ENCODE measurements around the gene OLFML2A. TPM values are rescaled to one million over a fixed set of nuclear protein-coding genes. Genes with fewer than 3 reads are reported as not detected.
A peak's percentile ranks its signal among the peaks of the same experiment; 100 is the strongest.
"Not testable (repeated sequence)": the region's sequence is repeated elsewhere in the genome, so short reads cannot be mapped to it uniquely, and the experiment has no call there.

The OLFML2A gene
- total RNA-seq, 1 donor from 2014 or later, result 49.1 TPM

DNA sequence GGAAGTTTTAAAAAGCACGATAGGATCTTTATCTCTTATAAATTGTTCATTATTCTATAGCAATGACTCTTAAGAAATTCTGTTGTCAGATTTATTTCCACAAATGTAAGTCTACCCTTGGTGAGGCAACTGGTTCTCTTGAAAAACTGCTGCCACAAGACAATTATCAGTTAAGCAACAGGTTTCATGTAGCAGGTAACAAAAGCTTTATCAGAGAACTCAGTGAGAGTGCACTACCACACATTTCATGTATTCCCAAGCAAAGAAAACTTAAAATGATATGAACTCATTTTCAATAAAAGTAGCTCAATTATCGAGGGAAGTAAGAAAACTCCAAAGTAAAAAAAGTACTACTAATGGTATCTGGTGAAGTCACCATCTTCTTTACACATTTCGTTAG lies 15.2 kb upstream of the OLFML2A start:
- no peak for DNase-seq

DNA sequence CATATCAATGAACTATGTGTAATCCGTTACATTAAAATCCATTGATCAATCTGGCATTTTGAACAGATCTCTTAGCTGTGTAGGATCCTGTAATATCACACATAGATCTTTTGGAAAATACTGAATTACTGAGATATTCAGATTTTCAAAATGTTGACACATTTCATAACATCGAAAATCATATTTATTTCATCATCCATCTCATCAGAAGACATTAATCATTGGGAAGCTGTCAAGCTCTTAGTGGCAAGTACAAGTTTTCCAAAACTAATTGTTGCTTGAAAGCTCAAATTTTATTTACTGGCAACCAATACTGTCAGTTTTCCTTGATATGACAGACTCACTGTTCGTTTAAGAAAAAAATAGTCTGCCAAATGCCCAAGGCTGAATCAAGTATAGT lies 14.3 kb upstream of the OLFML2A start:
- no peak for DNase-seq

DNA sequence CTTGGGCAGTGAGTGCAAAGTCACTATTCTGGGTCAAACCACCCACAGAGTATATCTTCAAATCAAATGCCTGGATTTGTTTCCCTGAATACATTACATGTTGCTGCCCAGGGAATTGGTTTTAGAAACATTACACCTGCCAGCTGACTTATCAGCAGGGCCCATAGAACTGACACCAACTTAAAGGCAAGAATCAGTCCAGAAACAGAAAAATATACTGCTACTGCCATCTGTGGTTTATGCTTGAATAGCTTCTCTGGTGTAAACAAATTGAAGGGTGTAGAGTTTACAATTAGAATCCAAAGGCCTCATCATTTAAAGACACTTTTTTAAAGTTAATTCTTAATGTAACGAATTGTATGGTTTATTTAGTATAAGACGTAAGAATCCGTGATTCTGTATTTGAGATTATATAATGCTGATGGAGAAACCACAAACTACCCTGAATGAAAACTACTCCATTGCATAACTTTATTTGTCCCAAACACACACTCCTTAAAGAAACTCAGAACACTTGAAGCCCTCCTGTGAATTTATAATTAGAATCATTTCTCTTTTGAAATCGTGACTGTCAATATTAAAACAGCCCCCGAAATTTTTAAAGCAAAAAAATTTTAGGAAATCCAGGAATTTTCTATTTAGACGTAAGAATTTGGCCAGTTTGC lies 12.0 kb upstream of the OLFML2A start:
- no peak for DNase-seq

DNA sequence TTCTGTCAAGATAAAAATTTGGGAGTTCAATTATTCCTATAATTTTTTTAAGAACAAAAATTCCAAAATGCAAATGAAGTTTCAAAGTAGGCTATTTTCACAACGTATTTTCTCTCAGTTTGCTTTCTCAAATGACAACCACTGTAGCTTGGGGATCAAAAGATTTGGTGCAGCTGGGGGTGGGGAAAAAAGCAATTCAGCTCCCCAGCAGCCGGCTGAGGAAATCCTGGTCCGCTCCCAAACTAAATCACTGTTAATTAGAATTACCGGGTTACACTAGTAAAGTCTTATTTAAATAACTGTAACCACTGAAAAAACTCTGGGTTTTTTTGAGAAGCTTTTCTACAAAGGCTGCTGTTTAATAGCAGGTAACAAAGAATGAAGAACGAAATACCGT lies 11.5 kb upstream of the OLFML2A start:
- no peak for DNase-seq

DNA sequence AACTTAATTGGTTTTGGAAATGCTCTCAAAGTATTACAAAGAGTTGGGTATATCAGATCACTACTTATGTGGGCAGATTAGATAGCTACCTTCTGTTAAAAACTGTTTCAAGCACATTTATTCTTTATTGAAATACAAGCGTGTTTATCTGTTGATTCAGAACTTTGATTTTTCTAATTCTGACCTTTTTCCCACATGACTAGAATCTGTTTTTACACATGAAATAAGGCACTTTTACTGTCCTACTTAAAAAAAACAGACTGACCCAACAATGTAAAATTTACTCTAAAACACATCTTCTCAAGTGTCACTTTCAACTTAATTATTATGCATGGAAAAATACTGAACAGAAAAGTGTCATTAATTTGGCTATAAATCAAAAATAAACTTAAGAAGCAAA lies 10.6 kb upstream of the OLFML2A start:
- DNase-seq, result no peak

DNA sequence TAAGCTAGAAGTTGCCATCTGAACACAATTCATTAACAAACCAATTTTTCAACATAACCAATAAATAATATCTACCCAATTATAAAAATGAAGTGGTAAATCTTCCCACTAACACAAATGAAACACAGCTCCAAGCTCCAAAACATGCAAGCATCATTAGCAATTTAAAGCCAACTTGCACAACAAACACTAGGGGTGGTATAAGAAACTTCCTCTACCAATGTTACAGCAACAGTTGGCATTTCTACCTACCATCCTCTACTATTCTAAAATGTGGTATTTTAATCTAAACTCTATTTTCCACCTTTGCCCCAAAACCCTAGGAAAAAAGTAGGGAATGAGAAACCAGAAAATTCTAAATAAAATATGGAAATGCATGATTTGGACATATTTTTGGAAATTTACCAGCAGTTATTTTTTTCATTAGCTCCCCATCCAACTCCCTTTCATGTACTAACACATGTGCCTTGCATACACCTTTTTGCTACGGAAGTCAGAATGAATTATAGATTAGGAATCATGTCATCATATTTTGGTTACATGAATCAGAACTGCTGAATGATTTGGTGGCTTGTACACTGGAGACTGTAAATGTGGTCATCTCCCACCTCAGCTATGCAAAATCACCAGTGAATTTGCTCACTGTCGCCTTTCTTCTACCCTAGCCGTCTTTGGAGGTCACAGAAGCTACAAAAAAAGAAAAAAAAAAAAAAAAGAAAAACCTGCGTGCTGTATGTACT lies 9.9 kb upstream of the OLFML2A start:
- no peak for DNase-seq

DNA sequence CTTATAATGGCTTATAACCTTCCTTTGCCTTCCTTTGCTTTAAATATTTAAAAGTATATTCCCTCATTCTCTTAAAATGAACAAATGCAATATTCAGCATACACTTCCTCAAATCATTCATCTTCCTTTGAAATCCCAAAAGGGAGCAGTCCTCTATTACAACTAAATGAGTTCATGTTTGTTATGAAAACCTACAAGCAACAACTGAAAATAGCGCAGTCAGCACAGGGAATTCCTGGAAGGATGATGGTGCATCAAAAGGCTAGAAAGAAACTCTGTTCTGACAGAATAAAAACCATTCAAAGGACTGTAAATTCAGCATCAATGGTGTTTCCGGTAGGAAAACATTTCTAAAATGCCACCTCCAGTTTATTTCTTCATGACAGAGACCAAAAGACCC lies 9.1 kb upstream of the OLFML2A start:
- DNase-seq, result no peak

DNA sequence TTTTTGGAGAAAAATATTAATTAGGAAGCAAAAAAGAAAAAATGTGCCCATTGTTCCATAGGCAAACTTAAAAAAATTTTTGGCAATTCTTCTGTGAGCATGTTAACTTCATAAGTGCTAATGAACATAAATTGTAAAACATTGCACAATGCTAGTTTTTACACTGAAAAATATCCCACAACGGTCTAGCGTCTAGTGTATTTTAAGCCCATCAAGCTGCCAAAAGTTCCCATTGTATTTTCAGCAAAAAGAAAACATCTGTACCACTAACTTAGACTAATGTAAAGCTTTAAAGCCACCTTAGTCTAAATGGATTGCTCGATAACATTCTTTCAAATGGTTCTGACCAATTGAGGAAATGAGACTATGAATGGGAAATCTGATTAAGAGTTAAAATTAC lies 8.6 kb upstream of the OLFML2A start:
- DNase-seq, result no peak

DNA sequence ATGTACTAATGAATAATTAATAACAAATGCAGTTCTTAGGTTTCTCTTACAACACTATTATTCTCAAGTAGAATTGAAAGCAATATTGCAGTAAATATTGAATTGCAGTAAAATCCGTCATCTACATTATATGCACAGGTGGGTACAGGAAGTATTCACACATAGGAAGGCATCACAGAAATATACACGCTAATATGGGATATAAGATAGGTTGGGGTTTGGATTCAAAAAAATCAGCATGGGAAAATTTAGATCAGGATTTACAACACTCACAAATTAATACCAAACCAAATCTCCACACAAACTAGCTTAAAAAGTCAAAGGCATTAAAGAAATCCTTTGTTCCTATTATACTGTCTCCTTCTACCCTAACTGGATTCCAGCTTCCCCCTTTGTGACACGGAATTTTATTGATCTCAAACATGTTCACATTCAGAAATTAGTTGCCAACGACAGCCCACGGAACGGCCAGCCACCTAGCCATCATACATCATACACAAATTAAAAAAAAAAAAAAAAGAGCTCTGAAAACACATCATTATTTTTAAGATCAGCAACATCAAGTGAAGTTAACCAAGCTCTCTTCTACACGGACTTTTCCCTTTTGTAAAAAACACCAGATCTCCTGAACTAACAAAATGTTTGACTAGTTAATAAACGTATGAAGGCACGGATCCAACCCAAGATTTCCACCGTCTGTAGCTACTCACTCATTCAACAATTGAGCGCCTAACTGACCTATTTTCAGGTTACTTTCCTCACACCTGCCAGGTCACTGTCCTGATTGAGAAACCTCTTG lies 8.0 kb upstream of the OLFML2A start:
- DNase-seq, result no peak

DNA sequence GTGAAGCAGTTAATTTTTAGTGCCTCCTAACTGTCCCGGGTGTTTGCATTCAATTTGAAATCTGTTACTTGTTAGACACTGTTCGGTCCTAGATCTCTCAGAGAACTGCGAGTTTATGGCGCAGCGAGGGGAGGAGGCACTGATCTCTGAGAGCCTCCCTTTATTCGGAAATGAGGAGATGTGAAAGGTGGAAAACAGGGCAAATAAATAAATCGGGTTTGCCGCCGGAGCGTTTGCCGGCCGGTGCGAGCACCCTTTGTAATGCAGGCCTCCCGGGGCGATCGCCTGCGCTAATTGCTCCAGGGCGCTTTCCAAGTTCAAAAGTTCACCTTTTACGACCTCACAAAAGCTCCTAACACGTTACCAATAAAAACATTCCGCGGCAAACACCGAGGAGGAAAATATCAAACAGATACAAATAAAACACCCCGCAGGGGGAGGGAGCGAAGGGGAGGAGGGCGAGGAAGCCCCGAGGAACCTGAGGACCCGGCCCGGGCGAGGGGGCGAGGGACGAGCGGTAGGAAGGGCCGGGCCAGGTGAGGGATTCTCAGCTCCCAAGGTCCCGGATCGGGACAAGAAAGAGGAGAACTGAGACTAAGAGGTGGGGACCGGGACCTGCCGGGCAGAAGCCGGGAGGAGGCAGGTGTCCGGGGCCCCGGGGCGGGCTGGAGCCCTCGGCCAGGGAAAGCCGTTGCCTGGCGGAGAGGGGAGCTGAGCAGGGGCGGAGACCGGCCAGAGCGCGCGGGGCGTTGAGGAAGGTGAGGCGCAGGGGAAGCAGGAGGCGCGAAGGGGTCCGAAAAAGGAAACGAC lies 7.2 kb upstream of the OLFML2A start:
- peak; percentile 42 for DNase-seq

DNA sequence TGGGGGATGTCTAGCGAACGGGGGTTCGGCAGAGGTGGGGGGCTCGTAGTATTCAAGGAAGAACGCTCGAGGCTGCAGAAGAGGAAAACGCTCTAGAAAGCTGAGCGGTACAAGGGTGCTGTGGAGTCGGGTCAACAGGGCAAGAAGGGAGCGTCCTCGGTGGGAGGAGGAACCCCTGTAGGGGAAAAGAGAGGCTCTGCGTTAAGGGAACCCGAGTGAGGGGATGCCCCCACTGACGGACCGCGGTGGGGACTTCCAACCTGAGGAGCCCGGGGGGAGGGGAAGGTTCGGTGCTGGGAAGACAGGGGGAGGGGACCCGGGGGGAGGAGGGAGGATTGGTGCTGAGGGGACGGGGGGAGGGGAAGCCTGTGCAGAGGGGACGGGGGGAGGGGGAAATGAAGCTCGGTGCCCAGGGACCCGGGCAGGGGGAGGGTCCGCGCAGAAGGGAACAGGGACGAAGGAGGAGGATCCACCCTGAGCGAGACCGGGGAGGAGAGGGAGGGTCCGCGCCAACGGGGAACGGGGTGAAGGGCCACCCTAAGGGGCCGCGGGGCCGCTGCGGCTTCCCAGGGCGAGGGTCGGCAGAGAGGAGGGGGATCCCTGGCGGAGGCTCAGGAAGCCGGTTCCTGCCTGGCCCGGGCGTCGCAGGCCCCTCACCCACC lies 6.4 kb upstream of the OLFML2A start:
- DNase-seq, result no peak

DNA sequence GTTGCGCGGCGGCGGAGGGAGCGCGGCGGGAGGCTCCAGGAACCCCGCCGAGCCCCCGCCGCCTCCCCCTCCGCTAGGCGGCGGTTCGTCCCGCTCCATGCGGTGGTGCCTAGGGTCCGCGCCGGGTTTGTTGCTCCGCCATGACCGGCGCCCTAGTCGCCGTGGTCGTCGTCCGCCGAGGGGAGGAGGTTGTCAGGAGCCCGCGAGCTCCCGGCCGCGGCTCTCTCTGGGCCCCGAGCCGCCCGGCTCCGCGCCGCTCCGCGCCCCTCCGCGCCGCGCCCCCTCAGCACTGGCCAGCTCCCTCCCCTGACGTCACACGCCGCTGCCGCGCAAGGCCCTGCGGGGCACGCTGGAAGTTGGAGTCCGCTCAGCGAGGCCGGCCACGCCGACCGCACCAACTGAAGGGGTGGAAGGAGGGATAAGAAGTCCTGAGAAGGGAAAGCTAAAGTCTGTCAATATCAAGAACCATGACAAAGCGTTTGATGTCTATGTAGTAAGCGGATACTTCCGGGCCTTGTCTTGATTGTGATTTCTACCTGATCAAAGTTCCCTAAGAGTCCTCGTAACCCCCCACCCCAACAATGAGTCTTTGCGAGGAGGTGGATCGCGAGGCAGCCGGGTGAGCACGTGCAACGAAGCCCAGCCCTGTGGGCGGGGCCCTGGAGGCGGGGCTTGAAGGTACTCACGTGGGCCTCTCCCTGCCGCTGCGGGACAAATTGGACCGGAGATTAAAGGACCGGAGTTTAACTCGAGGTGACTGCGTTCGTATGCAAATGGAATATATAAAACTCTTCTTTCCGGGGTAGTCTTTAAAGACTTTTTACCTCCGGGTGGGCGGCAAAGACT lies 5.7 kb upstream of the OLFML2A start, which contains the start of gene NR6A1:
NR6A1 (minus strand) TSS at position 291 of the 846 bp plus-strand sequence.
- DNase-seq, result peak; percentile 98

DNA sequence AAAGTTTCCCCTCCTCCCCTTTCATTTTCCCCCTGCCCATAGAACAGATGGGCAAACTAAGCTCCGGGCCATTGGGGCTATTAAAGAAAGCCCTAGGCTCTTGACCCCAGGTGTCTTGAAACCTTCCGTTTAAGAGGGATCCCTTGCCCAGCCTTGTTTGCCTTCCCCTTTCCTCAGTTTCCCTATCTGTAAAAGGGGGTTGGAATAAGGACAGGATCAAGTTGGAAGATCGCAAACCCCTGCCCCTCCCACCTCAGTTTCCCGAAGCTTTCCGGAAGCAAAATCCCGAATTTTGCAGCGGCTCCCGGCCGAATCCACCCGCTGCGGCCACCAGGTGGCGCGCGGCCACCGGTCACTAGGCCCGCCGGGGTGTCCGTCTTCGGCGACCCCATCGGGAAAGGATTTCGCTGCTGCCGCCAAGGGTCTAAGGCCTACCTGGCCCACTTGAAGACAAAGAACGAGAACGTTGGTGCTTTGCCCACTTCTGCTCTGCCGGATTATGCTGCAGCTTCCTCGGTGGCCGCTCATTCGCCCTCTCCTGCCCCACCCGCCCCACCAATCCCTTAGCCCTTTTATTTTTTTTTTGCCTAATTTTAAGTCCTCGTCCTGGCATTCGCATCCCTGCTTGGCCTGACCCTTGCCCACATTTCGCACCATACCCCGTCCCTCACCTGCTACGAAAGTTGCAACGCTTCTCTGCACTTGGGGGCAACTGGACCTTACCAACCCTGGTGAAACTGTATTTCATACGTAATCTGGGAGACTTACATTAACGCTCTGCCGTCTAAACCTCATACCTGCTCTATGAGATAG lies 4.9 kb upstream of the OLFML2A start:
- DNase-seq, result peak; percentile 82

DNA sequence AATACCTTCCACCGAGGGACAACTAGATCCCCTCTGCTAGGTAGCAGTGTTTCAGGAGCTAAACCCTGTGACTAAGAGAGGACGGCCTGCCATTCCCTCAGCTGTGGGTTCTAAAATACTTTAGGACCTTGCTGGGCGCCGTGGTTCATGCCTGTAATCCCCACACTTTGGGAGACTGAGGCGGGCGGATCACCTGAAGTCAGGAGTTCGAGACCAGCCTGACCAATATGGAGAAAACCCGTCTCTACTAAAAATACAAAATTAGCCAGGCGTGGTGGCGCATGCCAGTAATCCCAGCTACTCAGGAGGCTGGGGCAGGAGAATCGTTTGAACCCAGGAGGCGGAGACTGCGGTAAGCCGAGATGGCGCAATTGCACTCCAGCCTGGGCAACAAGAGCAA lies 4.1 kb upstream of the OLFML2A start:
- not testable (repeated sequence) for DNase-seq

DNA sequence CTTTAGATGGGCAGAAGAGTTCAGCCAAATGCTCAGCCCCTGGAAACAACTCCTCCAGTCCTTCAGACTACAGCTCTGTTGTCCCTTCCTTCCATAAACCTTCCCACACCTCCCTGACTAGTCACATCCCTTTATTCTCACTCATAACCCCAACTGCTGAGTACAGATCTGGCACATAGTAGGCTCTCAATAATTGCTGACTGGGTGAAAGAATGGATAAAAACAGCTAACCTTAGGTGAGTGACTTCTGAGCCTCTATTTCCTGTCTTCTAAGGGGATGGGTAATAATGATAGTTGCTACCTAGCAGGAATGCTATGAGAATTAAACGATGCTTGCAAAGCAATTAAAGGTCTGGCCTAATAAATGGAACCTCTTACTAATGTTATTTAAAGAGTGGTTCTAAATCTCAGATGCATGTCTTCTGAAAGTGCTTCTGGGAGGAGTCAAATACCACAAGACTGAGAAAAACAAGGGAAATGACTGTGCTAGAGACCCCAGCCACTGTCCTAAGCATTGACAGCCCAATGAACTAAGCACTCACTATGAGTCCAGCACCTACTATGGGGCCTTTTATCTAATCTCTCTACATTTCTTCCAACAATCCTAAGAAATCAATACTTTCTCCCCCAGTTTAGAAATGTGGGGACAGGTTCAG lies 3.3 kb upstream of the OLFML2A start:
- DNase-seq, result no peak

DNA sequence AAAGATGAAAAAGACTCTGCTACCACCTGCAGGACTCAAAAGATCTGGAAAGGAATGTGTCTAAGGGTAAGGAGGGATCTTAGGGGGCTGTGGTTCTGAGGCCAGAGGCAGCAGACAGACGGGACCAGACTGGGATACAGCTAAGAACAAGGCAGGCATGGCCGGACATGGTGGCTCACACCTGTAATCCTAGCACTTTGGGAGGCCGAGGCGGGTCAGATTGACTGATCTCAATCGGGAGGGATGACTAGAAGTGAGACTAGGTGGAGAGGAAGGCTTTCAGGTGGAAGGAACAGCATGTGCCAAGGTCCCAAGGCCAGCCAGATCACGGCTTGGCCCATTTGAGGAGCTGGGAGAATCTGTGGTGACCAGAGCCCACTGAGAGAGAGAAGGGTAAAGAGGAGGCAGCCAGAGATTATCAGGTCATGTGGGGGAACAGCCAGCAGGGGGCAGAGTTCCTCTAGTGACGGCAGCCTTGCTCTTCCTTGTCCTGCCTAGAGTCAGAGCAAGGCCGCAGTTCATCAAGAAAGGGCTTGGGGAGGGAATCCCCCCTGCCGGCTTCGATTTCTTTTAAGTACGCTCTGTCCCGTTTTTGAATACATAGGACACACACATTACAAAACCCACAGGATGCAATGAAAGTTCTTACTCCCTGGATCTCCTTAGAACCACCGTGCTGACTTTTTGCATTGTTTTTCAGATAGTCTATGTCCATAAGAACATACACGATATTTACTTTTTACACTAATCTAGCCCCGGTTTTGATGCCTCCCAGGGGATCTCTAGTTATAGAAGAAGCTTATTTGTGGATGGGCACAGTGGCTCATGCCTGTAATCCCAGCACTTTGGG lies 2.6 kb upstream of the OLFML2A start:
- peak; percentile 56 for DNase-seq

DNA sequence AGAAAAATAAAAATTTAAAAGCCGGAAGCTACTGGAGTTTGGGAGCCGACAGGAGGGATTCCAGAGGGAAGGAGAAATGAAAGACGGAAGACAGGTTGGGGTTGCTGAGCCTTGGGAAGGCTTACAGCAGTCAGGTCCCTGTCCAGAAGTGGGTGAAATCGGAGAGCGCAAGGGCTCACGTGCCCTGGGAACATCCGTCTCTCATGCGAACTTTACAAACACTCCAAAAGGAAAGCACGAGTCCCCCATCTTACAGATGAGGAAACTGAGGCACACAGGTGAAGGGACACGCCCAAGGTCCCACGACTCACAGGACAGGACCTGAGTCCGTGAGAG lies 347 bp upstream of the OLFML2A start:
- DNase-seq, result no peak

DNA sequence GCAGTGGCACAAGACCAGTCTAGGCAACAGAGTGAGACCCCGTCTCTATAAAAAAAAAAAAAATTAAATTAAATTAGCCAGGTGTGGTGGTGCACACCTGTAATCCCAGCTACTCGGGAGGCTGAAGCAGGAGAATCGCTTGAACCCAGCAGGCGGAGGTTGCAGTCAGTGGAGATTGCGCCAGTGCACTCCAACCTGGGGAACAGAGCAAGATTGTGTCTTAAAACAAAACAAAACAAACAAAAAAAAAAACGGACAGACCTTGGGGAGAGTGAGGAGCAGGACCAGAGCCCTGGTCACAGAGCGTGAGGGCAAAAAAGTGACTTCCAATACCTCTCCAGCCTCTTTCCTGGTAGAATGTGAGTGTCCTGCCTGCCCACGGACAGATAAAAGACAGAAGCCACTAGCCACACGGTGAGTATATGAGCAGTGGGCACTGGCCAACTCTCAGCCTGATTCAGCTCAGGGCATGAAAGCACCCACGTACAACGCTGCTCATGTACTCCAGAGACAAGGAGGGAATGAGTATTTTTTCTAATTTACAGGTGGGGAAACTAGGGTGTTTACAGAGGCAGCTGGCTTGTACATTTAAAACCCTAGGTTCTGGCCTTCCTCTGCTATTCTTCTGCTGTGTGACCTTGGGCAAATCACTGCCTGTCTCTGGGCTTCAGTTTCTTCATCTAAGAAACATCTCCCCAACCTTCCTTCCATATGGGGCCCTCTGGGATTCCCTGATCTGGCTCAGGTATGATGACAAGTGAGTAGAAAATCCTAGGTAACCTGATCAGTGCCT lies 1.8 kb downstream of the OLFML2A start:
- no peak for DNase-seq
